ENCODE measurements around the gene TTYH3.
"Not testable (repeated sequence)": the region's sequence is repeated elsewhere in the genome, so short reads cannot be mapped to it uniquely, and the experiment has no call there.

The TTYH3 gene

DNA sequence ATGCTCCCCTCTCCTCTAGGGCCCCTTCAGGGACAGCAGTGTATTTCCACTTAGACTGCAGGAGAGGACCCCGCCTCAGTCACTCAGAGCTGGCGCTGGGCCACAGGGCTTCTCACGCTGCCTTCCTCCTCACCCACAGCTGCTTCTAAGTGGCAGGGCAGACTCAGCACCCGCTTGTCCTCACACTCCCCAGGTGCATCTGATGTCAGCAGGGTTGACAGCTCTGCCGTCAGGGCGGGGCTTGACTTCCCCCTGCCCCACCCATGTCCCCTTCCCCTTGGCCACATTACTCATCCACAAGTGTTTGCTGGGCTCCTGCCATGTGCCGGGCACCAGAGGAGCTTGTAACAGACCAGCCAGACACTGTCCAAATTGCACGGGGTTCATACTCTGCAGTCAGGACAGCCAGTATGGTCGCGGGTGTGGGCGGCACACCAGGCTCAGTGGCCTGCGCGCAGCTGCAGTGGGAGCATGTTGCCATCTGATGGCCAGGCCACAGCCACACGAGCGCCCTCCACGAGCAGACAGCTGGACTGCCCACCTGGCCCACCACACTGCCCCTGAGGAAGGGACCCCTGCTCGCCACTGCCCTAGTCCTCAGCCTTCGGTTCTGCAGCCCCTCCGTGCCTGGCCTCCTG is 29.3 kb upstream of the TTYH3 start:
- no peak for DNase-seq

- DNase-seq, result no peak
Measured at GRCh38 chr7:2603044-2603965, 28.5 kb upstream of the TTYH3 start.

DNA sequence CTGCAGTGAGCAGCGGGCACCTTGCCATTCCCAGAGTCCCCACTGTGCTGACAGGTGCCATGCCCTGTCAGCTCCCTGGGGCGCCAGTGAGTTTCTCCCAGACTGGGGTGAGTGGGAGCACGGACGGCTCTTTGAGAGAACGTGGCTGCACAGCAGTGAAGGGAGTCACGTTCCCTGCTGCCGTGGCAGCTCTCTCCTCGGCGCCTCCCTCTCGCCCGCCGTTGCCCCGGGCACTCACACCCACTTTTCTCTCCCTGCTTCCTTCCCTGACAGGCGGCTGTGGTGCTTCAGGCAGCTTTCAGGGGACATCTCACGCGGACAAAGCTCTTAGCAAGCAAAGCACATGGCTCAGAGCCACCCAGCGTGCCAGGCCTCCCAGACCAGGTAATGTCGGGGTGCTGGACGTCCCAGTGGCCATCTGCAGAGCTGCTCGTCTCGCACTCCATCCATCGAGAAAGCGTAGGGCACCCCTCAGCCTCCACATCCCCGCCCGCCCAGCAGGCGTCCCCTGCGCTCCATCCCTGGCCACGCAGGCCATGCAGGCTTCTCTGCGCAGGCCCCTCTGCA is 27.1 kb upstream of the TTYH3 start:
- DNase-seq, result no peak

- no peak for DNase-seq
Measured at GRCh38 chr7:2605608-2606538, 25.9 kb upstream of the TTYH3 start.

GRCh38 chr7:2606539-2606936 is 25.2 kb upstream of the TTYH3 start:
- DNase-seq, result no peak

GRCh38 chr7:2607122-2607922 is 24.5 kb upstream of the TTYH3 start:
- peak; percentile 19 to 32 for DNase-seq

DNA sequence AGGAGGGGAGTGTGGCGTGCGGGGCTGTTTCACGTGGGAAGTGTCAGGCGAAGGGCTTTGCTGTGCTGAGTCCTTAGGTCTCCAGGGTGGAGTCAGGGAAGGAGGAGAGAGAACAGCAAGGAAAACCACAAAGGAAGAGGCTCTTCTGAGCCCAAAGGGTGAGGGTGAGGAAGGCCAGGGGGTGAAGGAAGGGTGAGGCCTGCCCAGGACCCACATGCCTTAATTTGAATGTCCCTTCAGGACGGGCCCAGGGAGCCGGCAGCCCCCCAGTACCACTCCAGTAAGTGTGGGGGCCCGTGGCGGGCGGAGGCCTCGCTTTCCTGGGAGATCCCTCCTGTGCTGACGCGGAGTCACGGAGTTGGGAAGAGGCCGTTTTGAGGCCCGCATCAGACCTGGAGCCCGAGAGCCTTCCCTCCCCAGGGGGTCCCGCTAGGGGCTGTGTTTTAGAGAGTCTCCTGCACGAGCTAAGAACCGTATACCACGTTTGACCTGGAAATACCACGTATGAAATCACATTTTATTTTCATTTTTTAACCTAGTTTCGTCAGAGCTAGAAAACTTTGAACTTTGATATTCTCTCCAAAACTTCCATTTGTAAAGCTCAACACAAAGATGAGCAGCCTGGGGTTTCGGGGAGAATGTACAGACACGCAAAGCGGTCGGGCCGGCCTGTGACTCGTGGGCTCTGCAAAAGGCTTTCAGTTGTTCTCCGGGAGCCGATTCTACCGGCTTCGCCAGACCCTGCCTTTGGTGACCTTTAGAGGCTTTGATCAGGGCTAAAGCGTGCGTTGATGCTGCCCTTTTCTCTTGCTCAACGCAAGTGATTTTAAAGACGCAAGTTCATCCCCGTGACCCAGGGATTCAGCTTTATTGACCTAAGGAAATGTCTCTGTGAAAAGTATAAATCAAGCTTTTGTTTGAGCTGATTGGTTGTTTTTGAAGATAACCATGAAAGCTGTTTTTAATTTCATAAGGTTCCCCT is 23.6 kb upstream of the TTYH3 start:
- DNase-seq, result no peak

DNA sequence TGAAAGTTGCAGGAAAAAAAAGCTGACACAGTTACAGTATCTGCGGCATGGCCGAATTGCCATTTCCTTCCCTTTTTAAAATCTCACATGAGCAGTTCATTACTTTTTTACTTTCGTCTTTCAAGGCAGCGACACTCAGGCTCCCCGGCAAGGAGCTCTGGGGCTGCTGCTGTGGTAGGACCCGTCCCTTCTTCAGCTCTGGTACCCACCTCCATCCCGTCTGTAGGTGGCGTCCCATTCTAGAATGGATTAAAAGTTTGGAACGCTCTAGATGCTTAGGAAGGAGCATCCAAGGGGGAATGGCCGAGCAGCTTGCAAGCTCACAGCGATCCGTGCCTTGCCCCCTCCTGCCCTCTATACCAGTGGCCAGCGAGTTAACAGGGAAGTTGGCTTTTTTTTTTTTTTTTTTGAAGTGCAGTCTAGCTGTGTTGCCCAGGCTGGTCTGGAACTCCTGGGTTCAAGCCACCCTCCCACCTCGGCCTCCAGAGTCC is 22.8 kb upstream of the TTYH3 start:
- peak; percentile 69 to 81 for DNase-seq

GRCh38 chr7:2609646-2610045 is 22.1 kb upstream of the TTYH3 start:
- not testable (repeated sequence) for DNase-seq

GRCh38 chr7:2610466-2610865 is 21.3 kb upstream of the TTYH3 start:
- DNase-seq, result no peak

DNA sequence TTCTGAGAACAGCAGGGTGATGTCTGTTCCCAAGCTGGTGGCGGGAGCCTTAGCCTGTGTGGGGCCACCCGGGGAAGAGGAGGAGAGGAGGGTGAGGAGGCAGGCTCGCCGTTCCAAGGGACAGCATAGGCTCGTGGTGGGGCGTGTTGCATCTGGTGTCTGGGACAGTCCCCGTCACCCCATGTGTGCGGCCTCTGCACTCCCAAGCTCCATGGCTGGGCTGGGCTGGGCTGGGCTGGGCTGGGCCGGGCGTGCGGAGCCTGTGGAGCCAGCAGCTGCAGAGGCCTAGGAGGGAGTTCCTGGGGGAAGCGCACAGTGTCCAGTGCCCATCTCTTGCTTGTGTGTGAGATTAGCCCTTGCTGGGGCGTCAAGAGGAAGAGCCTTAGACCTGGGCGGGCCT is 20.9 kb upstream of the TTYH3 start:
- no peak for DNase-seq

DNA sequence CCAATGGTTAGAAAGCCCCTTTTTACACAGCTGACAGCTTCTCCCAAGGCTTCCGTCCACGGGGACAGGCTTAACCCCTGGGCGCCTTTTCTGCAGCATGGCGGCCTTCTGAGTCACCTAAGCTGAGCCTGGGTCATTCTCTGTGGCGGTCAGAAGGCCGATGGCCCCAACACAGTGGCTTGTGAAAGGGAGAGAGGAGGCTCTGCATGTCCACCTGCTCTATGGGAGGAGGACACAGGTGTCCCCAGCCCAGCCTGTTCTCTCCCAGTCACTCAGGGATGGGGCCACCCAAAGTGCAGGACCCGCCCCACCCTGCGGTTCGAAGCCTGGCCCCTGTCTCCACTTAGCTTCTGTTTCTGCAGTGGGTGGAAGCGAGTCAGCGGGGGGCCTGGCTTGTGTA is 20.4 kb upstream of the TTYH3 start:
- no peak for DNase-seq

DNA sequence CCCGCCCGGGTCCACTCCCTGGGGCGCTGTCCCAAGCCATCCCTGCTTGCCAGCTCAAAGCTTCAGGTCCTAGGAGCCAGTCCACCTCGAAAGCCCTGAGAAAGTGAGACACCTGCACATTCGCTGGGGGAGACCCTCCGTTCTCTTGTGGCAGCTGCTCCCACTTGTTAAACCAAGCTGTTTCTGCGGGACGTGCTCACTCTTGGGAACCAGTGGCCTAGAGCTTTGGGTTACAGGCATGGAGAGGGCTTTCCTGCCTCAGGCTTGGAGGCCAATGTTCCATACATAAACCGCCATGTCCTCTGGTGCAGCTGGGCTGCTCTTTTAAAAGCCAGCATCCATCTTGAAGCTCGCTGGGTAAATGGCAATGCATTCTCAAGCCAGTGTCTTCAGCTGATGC is 19.9 kb upstream of the TTYH3 start:
- DNase-seq, result no peak

DNA sequence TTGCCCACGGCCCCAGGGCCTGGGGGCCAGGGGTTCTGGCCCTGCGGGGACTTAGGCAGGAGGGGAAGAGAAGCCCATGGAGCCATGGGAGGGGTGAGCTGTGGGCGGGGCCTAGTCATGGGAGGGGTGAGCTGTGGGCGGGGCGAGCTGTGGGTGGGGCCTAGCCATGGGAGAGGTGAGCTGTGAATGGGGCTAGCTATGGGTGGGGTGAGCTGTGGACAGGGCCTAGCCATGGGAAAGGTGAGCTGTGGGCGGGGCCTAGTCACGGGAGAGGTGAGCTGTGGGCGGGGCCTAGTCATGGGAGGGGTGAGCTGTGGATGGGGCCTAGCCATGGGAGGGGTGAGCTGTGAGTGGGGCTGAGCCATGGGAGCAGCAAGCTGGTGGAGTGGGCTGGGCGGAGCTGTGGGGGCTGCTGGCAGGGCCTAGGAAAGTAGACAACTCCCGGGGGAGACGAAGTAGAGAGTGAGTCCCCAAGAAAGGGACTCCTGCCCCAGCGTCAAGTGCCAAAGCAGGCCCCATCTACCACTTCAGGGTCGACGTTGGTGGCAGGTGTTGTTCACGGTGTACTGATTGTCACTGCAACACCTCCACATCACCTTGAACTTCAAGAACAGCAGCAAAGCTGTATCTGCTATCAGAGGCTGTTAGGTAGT is 19.2 kb upstream of the TTYH3 start:
- DNase-seq, result no peak

DNA sequence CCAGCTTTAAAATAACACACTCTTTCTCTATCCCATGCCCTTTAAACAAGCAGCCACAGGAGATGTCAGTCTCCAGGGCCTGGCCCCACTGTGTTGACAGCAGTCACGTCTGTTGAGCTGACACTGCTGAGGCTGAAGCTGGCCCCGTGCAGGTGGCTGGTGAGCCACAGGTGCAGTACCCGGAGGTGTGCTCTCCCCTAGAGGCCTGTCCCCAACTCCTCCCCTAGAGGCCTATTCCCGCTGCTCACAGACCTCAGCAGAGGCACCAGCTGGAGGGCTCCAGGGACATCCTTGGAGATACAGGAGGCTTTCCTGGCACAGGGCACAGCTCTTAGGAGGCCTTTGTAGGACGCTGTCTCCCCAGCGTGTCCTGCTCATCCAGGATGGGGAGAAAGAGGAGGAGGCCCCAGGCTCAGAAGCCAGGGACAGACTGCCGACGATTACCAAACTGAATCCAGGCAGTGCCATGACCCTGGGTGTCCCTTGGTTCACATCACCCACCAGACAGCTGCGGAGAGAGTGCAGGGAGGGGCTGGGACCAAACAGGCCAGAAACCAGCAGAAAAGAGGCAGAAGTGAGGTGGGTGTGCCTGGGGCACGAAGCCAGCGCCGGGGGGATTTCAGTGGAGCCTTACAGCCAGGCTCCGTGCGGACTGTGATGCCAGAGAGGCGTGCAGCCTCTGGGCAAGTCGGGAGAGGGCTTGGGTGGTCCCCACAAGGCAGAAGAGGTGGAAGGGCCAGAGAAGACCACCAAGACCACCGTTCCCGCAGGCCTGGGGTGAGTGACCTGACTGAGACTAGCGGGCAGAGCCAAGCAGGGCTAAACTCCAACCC is 18.5 kb upstream of the TTYH3 start:
- no peak for DNase-seq

DNA sequence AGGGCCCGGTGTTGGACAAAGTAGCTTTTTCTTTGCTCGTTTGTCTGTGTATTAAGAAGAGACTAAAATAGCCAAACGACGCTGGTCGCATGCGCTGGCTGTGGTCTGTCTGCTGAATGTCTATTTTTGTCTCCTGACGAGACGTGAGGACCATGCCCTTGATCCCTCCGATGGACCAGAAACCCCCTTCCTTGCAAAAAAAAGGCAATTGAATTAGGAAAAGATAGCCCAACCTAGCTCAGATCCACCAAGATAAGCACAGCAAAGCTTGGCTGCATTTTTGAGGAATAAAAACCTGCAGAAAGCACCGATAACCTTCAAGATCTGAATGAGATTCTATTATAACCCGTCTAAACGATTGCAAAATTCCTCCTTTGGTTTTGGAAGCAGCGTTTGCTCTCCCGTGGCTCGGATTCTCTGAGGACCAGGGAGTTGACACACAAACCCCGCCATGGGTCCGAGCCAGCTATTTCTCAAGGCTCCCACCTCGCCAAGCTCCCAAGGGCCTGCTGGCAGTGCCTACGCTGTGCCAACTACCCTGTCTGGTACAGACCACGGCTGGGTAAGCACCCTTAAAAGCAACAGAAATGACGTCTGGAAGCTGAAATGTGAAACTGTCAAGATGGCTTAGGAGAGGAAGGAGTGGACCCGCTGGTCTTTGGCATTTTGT is 17.7 kb upstream of the TTYH3 start:
- no peak for DNase-seq

GRCh38 chr7:2614631-2615330 is 17.0 kb upstream of the TTYH3 start:
- DNase-seq, result no peak

Measured in inflammatory macrophage (primary cell).